H1 (cell line): Measurements from ENCODE around the gene TMEM253. TPM values are rescaled to one million over a fixed set of nuclear protein-coding genes. Genes with fewer than 3 reads are reported as not detected.

Source experiments
- CEBPB ChIP-seq: IDR thresholded peaks from 2 replicates; pipeline ENCODE4 v1.6.1; 2012; ENCODE audit warnings: low read depth, low read length
- CHD2 ChIP-seq: IDR thresholded peaks from 2 replicates; pipeline ENCODE4 v1.6.1; 2012; ENCODE audit warnings: low read length, improper control_type of control experiment
- CTBP2 ChIP-seq: IDR thresholded peaks from 2 replicates; pipeline ENCODE4 v1.7.0; 2011; ENCODE audit warnings: borderline replicate concordance, mild to moderate bottlenecking, moderate library complexity, mixed read lengths, low read length; ENCODE audit not compliant: insufficient read depth, insufficient read length
- NANOG ChIP-seq: IDR thresholded peaks from 2 replicates; pipeline ENCODE4 v1.6.1; 2011; ENCODE audit warnings: low read length, low read depth, mild to moderate bottlenecking, inconsistent platforms; ENCODE audit not compliant: insufficient read depth, poor library complexity, severe bottlenecking
- SIRT6 ChIP-seq: IDR thresholded peaks from one replicate; pipeline ENCODE4 v1.7.1; 2012; ENCODE audit warnings: low read length, inconsistent platforms
- TAF1 ChIP-seq: IDR thresholded peaks from 2 replicates; pipeline ENCODE4 v1.6.1; 2011; ENCODE audit warnings: mild to moderate bottlenecking, low read depth, low read length
- polyA plus RNA-seq, 7 experiments: library from polyadenylated mRNA; depleted of rRNA in 3 of 7; stranded (reverse) in 5 of 7; unstranded in 2 of 7; fragments of >200 nt in 5 of 7; fragments of 200-250 nt in 2 of 7; gene quantifications; 1 replicate in 5 of 7; 2 replicates in 1 of 7; 4 replicates in 1 of 7; pipeline versions ENCODE4 v1.2.1 to v1.2.3, GENCODE V29; 2011 to 2013; ENCODE audit warnings: missing spikeins in 2 of 7, mixed read lengths in 2 of 7
- total RNA-seq: library from RNA; stranded (reverse); fragmentation: NEBNext Ultra II Directional; extraction: Animal tissue kit (Norgen Biotek cat#: 25700); gene quantifications from 2 replicates; pipeline ENCODE4 v1.2.1, GENCODE V29; 2021

The TMEM253 gene
- total and polyA plus RNA-seq, 2 of the 8 experiments (the other 6 are each of a cell fraction or from before 2014, with no cell fraction given), result 1.9 to 2.2 TPM

DNA sequence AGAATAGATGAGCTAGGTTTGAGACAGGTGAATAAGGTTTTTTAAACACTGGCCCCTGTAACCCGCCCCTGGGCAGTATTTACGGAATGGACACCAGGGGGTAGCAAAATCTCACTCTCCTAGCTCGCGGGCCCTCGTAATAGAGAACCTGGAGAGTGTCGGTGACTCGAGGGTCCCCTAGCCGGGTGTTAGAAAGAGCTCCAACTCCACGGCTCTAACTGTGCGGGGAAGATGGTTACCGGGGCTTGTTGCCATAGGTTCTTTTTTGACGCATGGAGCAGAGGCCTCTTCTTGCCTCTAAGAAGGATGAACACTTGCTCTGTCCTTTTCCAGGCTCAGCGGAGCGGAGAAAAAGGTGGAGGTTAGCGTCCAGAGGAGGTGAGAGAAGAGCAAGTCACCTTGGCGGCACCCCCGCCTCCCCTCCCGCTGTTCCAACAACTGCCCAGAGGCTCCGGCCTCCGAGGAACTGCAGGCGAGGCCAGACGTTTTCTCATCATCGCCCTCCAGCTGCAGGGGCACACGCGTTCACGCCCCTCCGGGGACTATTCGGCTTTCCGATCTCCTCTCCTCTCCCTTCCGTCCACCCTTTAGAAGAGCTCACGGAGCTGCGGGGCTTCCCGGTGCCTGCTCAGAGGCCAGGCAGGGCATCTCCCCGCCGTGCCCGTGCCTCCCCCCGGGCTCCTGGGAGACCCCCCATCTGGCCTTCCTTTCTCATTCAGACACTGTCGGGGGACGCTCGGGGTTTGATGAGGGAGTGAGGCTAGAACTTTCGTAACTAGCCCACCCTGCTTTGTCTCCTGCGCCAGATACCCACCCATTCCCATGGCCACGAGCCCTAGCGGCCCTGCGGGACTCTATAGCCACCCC lies 32.1 kb upstream of the TMEM253 start (continued):
- TF ChIP-seq CTBP2 (no peak), TAF1 (no peak), CHD2 (no peak), CEBPB (no peak), NANOG (no peak), SIRT6 (no peak)
